DOHH2 (cell line): Measurements from ENCODE around the gene SLMAP.

ENCODE experiments used
- H3F3A ChIP-seq: fragments of 200-600 bp; sonication (generic), shearing (Covaris generic); 2 replicates; pipeline ENCODE4 v1.6.0; 2016; ENCODE audit warnings: antibody characterized with exemption, mild to moderate bottlenecking; ENCODE audit not compliant: control insufficient read depth, insufficient read depth
- H3K27ac ChIP-seq: fragments of 200-600 bp; sonication (generic); 2 replicates; pipeline ENCODE4 v1.5.1; 2014; ENCODE audit warnings: low read depth, mild to moderate bottlenecking, low read length, moderate library complexity
- H3K27me3 ChIP-seq: fragments of 200-600 bp; sonication (generic); 2 replicates; pipeline ENCODE4 v1.6.1; 2014; ENCODE audit warnings: mild to moderate bottlenecking, low read length, mixed read lengths; ENCODE audit not compliant: control insufficient read depth
- H3K36me3 ChIP-seq: fragments of 200-600 bp; sonication (generic); 2 replicates; pipeline ENCODE4 v1.6.1; 2014; ENCODE audit warnings: mild to moderate bottlenecking, low read length, moderate library complexity, mixed read lengths; ENCODE audit not compliant: control insufficient read depth
- H3K4me1 ChIP-seq: fragments of 200-600 bp; sonication (generic); 2 replicates; pipeline ENCODE4 v1.6.1; 2014; ENCODE audit warnings: mild to moderate bottlenecking, low read length, mixed read lengths; ENCODE audit not compliant: control insufficient read depth
- H3K4me2 ChIP-seq: fragments of 200-600 bp; sonication (generic); 2 replicates; pipeline ENCODE4 v1.6.0; 2014; ENCODE audit warnings: mild to moderate bottlenecking, low read length, moderate library complexity
- H3K4me3 ChIP-seq: fragments of 200-600 bp; sonication (generic); 2 replicates; pipeline ENCODE4 v1.5.1; 2014; ENCODE audit warnings: mild to moderate bottlenecking, low read length, mixed read lengths
- H3K79me2 ChIP-seq: fragments of 200-600 bp; sonication (generic); 2 replicates; pipeline ENCODE4 v1.6.1; 2014; ENCODE audit warnings: mild to moderate bottlenecking, low read length, mixed read lengths; ENCODE audit not compliant: control insufficient read depth
- H3K9me2 ChIP-seq: fragments of 200-600 bp; sonication (generic); replicated peaks from 2 replicates; pipeline ENCODE4 v1.6.1; 2014; ENCODE audit warnings: mild to moderate bottlenecking, low read length, mixed read lengths; ENCODE audit not compliant: control insufficient read depth
- H3K9me3 ChIP-seq: fragments of 200-600 bp; sonication (generic); 2 replicates; pipeline ENCODE4 v1.6.1; 2014; ENCODE audit warnings: antibody characterized with exemption, low read length, mixed read lengths; ENCODE audit not compliant: control insufficient read depth, insufficient read depth
- H4K20me1 ChIP-seq: fragments of 200-600 bp; sonication (generic); 2 replicates; pipeline ENCODE4 v1.6.0; 2014; ENCODE audit warnings: low read depth, mild to moderate bottlenecking, antibody characterized with exemption, low read length, moderate library complexity; ENCODE audit not compliant: control insufficient read depth, insufficient read depth
- CTCF ChIP-seq: fragments of 200-600 bp; sonication (generic); IDR thresholded peaks from one replicate; pipeline ENCODE4 v1.5.1; 2014; ENCODE audit warnings: antibody characterized with exemption, mild to moderate bottlenecking, low read depth, low read length; ENCODE audit not compliant: poor library complexity, severe bottlenecking
- EZH2phosphoT487 ChIP-seq: fragments of 200-600 bp; sonication (generic); IDR thresholded peaks from 2 replicates; pipeline ENCODE4 v1.6.1; 2017; ENCODE audit warnings: borderline replicate concordance, mild to moderate bottlenecking, antibody characterized with exemption, low read length, moderate library complexity, mixed read lengths

The SLMAP gene

GRCh38 chr3:57943525-57944495 lies 187.7 kb downstream of the SLMAP start:
- Histone ChIP-seq H3K27me3 (no peaks in the 10 kb centered on the region), H3K9me3 (no peaks in the 10 kb centered on the region), H3K9me2 (no peaks in the 10 kb centered on the region), H3K36me3 (no peaks in the 10 kb centered on the region), H3F3A (no peaks in the 10 kb centered on the region), H3K4me1 (no peaks in the 10 kb centered on the region), H4K20me1 (no peaks in the 10 kb centered on the region), H3K4me3 (no peak overlapping the region), H3K79me2 (no peaks in the 10 kb centered on the region), H3K27ac (no peak overlapping the region), H3K4me2 (no peak overlapping the region)
- TF ChIP-seq EZH2phosphoT487 (no peak), CTCF (no peak)

- Histone ChIP-seq H3F3A (no peaks in the 10 kb centered on the region), H3K27ac (no peak overlapping the region), H3K79me2 (no peaks in the 10 kb centered on the region), H3K9me3 (no peaks in the 10 kb centered on the region), H4K20me1 (no peaks in the 10 kb centered on the region), H3K4me3 (no peak overlapping the region), H3K4me2 (no peak overlapping the region), H3K4me1 (peaks cover 8% of the 10 kb centered on the region; the same call in 1 of the 2 replicates), H3K27me3 (no peaks in the 10 kb centered on the region), H3K36me3 (no peaks in the 10 kb centered on the region), H3K9me2 (no peaks in the 10 kb centered on the region)
- TF ChIP-seq EZH2phosphoT487 (no peak), CTCF (no peak)
Measured at GRCh38 chr3:57946970-57947381, 190.9 kb downstream of the SLMAP start.

GRCh38 chr3:57948080-57948671 lies 192.1 kb downstream of the SLMAP start:
- Histone ChIP-seq H3K27me3 (no peaks in the 10 kb centered on the region), H3K4me2 (no peak overlapping the region), H4K20me1 (no peaks in the 10 kb centered on the region), H3K9me3 (no peaks in the 10 kb centered on the region), H3K4me3 (no peak overlapping the region), H3F3A (no peaks in the 10 kb centered on the region), H3K79me2 (no peaks in the 10 kb centered on the region), H3K9me2 (no peaks in the 10 kb centered on the region), H3K36me3 (no peaks in the 10 kb centered on the region), H3K4me1 (peaks cover 8% of the 10 kb centered on the region; the same call in 1 of the 2 replicates), H3K27ac (no peak overlapping the region)
- no peak for TF ChIP-seq CTCF
- no peak for TF ChIP-seq EZH2phosphoT487
